Chondrocyte (in vitro differentiated cells): ENCODE results near the gene PXT1. TPM values are rescaled to one million over a fixed set of nuclear protein-coding genes. Genes with fewer than 3 reads are reported as not detected.

Experiments
- DNase-seq: peaks from one replicate; pipeline ENCODE4 v3.0.0; 2021; ENCODE audit warnings: mixed read lengths, low spot score
- H3K27ac Mint-ChIP-seq: one replicate; pipeline ENCODE4 v1.8.0; 2021; ENCODE audit warnings: mild to moderate bottlenecking, moderate library complexity, mixed read lengths; ENCODE audit not compliant: unreplicated experiment
- H3K27me3 Mint-ChIP-seq: 2 replicates; pipeline ENCODE4 v1.8.0; 2021; ENCODE audit warnings: low read depth, mixed read lengths
- H3K36me3 Mint-ChIP-seq: 2 replicates; pipeline ENCODE4 v1.8.0; 2021; ENCODE audit warnings: low read depth, mixed read lengths
- H3K4me1 Mint-ChIP-seq: 2 replicates; pipeline ENCODE4 v1.8.0; 2021; ENCODE audit warnings: low read depth, mild to moderate bottlenecking, mixed read lengths
- H3K4me3 Mint-ChIP-seq: one replicate; pipeline ENCODE4 v1.8.0; 2021; ENCODE audit warnings: mild to moderate bottlenecking, moderate library complexity, mixed read lengths; ENCODE audit not compliant: unreplicated experiment
- H3K9me3 Mint-ChIP-seq: 2 replicates; pipeline ENCODE4 v1.8.0; 2021; ENCODE audit warnings: low read depth, mixed read lengths
- total RNA-seq: library from RNA; stranded (reverse); gene quantifications from 3 replicates; pipeline ENCODE4 v1.2.1, GENCODE V29; 2021
- TF ChIP-seq, protein P1 (sequence below): fragments of 200-600 bp; sonication (generic); IDR thresholded peaks from 2 replicates; pipeline ENCODE4 v1.5.0; 2021; ENCODE audit warnings: antibody characterized with exemption, mild to moderate bottlenecking, moderate library complexity

The PXT1 gene
- total RNA-seq, 1 donor from 2014 or later: not detected

DNA sequence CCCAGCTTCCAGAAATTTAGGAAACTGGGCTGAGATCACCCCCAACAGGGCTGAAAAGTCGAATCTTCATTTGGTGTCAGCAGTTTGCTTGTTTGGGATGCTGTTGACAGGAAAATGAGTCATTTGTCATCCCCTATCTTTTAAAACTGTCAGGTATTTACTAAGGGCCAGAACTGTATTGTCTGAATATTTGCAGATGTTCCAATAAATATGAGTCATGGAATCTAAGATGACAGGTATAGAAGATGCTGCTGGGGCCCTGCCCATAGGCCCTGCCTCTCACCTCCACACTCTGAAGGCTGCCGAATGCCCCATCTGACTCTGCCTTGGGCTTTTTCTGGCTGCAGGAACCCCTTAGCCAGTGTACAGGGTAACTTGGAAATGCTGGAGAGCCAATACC, 59.0 kb downstream of the PXT1 start:
- TF ChIP-seq, protein P1, sequence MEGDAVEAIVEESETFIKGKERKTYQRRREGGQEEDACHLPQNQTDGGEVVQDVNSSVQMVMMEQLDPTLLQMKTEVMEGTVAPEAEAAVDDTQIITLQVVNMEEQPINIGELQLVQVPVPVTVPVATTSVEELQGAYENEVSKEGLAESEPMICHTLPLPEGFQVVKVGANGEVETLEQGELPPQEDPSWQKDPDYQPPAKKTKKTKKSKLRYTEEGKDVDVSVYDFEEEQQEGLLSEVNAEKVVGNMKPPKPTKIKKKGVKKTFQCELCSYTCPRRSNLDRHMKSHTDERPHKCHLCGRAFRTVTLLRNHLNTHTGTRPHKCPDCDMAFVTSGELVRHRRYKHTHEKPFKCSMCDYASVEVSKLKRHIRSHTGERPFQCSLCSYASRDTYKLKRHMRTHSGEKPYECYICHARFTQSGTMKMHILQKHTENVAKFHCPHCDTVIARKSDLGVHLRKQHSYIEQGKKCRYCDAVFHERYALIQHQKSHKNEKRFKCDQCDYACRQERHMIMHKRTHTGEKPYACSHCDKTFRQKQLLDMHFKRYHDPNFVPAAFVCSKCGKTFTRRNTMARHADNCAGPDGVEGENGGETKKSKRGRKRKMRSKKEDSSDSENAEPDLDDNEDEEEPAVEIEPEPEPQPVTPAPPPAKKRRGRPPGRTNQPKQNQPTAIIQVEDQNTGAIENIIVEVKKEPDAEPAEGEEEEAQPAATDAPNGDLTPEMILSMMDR: no peak
- Mint-ChIP-seq H3K27ac (no peak overlapping the region), H3K4me3 (no peak overlapping the region), H3K36me3 (no peaks in the 10 kb centered on the region), H3K9me3 (no peaks in the 10 kb centered on the region), H3K4me1 (peaks cover 17% of the 10 kb centered on the region), H3K27me3 (peaks cover 9% of the 10 kb centered on the region)
- DNase-seq: no peak

DNA sequence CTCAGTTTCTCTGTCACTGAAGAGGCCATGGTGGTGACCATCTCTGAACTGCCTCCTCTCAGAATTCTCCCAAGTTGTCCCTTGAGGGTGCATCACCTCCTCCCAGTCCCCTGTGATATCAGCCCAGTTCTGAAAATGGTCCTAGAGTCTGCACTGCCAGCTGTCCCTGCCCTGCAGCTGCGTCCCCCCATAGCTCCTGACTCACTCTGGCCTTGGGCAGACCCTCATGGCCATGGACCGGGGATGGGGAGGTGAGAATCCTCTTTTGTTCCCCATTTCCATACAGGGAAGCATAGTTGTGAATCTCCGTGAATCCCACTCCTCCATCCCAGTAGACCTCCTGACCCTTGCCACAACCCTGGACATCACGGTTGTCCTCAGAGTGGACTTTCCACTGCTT, 59.7 kb downstream of the PXT1 start:
- peaks cover 17% of the 10 kb centered on the region for H3K4me1 Mint-ChIP-seq
- no peak overlapping the region for H3K27ac Mint-ChIP-seq
- no peaks in the 10 kb centered on the region for H3K9me3 Mint-ChIP-seq
- no peak overlapping the region for H3K4me3 Mint-ChIP-seq
- H3K36me3 Mint-ChIP-seq: no peaks in the 10 kb centered on the region
- TF ChIP-seq, protein P1: no peak
- peaks cover 6% of the 10 kb centered on the region for H3K27me3 Mint-ChIP-seq
- no peak for DNase-seq

DNA sequence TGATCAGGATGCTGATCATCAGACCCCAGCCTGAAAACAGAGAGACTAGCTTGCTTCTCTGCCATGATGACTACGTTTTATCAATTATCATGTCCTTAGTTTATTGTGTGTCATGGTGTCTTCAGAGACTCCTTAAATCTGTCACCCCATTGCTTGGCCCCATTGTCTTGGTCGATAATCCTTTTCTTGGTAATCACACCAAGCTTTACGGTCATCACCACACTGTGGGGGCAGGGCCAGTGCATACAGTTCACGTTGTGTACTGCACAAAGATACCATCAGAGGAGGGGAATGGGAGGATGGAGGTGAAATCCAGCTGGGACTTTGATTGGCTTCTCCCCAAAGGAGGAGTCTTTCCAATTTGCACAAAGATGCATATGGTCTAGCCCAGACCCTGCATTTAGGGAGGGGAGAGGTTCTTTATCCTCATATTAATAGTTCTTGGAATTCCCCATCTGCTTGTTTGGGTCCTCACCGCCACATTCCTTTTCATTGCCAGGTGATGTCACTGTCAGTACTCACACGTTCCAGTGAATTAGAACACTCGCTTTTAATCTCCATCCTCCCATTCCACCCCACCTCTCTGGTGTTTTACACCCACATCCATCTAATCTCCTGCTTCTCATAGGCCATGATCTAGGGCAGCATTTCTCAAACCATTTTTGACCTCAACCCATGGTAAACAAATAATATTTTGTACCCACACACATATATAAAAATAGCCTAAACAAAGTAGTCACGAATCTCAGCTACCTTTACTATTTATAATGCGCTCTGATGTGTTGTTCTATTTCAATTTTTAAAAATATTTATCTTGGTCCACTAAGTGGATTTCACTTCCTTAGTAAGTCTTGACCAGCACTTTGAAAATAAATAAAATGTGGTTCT, 60.9 kb downstream of the PXT1 start:
- TF ChIP-seq, protein P1: no peak
- no peaks in the 10 kb centered on the region for H3K36me3 Mint-ChIP-seq
- no peak overlapping the region for H3K4me3 Mint-ChIP-seq
- H3K27ac Mint-ChIP-seq: no peak overlapping the region
- no peaks in the 10 kb centered on the region for H3K27me3 Mint-ChIP-seq
- peaks cover 17% of the 10 kb centered on the region for H3K4me1 Mint-ChIP-seq
- H3K9me3 Mint-ChIP-seq: no peaks in the 10 kb centered on the region
- no peak for DNase-seq

DNA sequence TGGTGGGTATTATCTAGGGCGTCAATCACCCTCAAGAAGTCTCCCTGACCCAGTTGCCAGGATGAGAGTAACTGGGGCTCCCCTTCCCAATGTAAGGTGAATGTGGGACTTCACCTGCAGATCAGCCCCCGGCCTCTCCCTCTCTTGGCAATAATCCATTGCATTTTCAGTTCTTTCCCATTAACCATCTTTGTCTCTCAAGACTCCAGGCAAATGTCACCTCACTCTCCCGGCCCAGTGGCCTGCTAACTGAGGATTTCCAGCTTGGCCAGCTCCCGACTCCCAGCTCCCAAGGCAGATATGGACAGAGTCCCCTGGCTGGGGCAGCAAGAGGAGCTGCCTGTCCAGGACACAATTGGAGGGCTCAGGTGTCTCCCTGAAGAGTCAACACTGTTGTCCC, 62.5 kb downstream of the PXT1 start:
- peaks cover 11% of the 10 kb centered on the region for H3K4me1 Mint-ChIP-seq
- no peak for DNase-seq
- H3K27me3 Mint-ChIP-seq: peaks cover 2% of the 10 kb centered on the region
- no peak overlapping the region for H3K4me3 Mint-ChIP-seq
- no peaks in the 10 kb centered on the region for H3K36me3 Mint-ChIP-seq
- no peak overlapping the region for H3K27ac Mint-ChIP-seq
- H3K9me3 Mint-ChIP-seq: no peaks in the 10 kb centered on the region
- TF ChIP-seq, protein P1: no peak

DNA sequence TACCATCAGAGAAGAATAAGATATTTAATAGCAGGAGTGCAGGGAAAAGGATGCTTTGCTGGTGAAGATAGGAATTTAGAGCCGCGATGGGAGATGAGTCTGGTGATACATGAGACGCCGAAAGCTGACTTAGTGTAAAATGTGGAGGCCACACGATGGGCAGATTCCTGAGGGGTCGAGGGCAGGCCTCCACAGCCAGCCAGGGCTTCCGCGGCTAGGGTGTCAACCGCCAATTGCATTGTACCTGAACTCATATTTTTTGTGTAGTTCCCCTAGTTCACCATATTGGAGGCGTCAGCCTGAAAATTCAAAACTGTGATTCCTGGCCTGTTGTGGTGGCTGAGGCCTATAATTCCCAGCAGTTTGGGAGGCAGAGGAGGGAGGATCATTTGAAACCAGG, 63.7 kb downstream of the PXT1 start:
- no peaks in the 10 kb centered on the region for H3K36me3 Mint-ChIP-seq
- TF ChIP-seq, protein P1: no peak
- H3K9me3 Mint-ChIP-seq: no peaks in the 10 kb centered on the region
- peaks cover 11% of the 10 kb centered on the region for H3K4me1 Mint-ChIP-seq
- H3K27me3 Mint-ChIP-seq: peaks cover 5% of the 10 kb centered on the region
- H3K27ac Mint-ChIP-seq: no peak overlapping the region
- H3K4me3 Mint-ChIP-seq: no peak overlapping the region
- no peak for DNase-seq
